ENCODE data around the gene F9. TPM values are rescaled to one million over a fixed set of nuclear protein-coding genes. Genes with fewer than 3 reads are reported as not detected.
A peak's percentile ranks its signal among the peaks of the same experiment; 100 is the strongest.
"Not testable (repeated sequence)": the region's sequence is repeated elsewhere in the genome, so short reads cannot be mapped to it uniquely, and the experiment has no call there.

F9 gene
- not detected in 2 replicates for total RNA-seq

DNA sequence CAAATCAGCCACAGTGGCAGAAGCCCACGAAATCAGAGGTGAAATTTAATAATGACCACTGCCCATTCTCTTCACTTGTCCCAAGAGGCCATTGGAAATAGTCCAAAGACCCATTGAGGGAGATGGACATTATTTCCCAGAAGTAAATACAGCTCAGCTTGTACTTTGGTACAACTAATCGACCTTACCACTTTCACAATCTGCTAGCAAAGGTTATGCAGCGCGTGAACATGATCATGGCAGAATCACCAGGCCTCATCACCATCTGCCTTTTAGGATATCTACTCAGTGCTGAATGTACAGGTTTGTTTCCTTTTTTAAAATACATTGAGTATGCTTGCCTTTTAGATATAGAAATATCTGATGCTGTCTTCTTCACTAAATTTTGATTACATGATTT is at the start of gene F9:
Gene F9, plus strand, starts transcription at position 190 of the 400 bp plus-strand sequence. Its CDS starts 26 bp downstream, at position 216.
- DNase-seq: no peak

DNA sequence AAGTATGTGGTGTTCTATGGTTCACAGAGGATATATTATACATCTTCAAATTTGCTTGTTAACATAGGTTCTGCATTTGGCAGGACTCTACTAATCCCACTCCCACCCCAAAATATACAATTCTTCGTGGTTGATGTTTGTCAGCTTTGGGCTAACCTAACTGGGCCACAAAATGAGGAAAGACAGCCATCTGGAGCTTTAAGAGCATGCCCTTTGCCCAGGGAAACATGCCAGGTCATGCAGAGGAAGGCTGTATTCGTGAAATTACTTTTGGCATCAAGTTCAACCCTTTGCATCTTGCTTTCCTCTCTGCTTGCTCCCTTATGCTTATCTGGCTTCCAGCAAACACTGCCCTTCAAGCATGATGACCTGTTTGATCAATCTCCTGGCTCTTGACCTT is 46.8 kb upstream of the F9 start:
- no peak for DNase-seq

DNA sequence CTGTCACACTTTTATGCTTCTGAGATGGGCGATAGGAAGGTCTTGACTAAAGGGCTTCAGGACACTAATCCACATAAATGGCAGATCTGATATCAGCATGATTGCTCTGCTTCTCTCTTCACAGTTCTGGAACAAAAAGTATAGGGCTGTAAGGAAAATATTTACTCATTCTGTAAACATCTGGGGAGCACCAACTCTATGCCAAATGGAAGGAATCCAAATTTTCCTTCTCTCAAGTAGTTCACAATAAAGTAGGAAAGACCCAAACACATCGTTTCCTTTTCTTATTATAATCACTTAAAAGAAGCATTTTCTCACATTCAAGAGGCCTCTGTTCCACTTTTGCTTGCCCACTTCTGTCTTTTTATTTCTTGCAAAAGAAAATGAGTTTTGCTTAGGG is 45.9 kb upstream of the F9 start:
- no peak for DNase-seq

DNA sequence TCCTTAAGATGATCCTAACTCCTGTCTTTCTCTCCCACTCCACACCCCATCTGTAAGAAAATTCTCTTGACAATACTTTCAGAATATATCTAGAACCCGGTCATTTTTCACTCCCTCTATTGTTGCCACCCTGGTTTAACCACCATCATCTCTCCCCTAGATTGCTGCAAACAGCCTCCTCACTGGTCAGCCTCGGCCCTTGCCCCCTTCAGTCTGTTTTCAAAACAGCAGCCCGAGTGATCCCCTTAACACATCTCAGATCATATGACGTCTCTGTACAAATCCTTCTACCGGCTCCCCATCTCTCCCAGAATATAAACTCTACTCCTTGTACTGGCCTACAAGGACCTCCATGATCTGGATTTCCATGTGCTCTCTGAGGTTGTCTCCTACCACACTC is 35.2 kb upstream of the F9 start:
- no peak for DNase-seq

DNA sequence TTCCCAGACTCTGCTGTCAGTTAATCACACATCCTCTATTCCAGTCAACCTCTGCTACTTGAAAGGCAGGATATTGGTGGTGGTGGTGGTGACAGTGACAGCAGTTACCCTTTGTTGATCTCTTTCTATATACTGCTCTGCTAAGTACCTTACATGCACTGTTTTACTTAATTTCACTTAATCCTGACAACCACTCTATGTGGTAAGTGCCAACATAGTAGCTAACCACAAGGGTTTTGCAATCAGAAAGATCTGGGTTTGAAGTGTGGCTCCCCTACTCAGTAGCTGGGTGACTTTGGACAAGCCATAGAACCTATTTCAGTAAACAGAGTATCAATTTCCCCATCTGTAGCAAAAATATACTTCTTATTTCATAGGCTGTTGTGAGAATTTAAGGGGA is 24.2 kb upstream of the F9 start:
- no peak for DNase-seq

DNA sequence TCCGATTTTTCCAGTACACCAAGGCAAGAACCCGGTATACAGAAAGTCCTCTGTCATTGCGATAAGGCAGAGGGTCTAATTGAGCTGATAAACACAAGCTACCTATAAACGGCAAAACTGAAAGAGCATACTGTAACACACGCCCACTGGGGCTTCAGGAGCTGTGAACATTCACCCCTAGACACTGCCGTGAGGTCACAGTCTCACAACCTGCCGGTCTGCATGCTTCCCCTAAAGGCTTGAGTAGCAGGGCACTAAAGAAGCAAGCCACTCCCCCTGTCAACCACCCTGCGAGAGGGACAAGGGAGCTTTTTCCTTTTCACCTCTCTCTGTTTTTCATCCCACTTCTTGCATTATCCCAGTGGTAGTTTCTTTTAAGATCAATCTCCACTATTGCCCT is 22.4 kb upstream of the F9 start:
- DNase-seq: no peak

DNA sequence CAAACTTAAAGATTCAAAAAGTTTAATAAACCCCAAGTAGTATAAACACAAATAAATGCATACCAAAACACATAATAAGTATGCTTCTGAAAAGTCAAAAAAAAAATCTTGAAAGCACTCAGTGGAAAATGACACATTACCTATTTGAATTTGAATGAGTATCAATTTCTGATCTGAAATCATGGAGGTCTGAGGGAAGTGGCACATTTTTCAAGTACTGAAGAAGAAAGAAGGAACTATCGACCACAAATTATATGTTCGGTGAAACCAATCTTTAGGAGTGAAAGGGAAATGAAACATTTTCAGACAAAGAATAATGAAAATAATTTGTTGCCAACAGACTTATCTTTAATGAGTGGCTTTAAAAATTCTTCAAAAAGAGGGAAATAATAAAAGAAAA is 12.1 kb upstream of the F9 start:
- no peak for DNase-seq

DNA sequence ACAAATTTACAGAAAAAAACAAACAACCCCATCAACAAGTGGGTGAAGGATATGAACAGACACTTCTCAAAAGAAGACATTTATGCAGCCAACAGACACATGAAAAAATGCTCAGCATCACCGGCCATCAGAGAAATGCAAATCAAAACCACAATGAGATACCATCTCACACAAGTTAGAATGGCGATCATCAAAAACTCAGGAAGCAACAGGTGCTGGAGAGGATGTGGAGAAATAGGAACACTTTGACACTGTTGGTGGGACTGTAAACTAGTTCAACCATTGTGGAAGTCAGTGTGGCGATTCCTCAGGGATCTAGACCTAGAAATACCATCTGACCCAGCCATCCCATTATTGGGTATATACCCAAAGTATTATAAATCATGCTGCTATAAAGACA is 1.7 kb upstream of the F9 start:
- not testable (repeated sequence) for DNase-seq

DNA sequence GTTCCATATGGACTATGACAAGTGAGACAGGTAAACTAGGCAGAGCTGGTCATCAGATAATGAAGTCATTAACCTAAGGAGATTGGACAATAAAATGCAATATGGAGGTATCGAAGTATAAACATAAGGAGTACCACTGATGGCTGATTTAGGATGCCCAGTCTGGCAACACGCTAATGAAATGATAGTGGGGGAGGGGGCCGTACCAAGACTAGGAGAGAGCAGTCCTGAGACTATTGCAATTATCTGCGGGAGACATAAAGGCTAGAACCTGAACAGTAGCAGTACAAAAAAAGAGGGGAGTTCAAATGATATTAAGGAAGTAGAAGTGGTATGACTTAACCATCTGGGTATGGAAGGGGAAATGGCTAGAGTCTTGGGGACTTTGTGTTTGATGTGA is 2.3 kb downstream of the F9 start:
- DNase-seq: no peak

DNA sequence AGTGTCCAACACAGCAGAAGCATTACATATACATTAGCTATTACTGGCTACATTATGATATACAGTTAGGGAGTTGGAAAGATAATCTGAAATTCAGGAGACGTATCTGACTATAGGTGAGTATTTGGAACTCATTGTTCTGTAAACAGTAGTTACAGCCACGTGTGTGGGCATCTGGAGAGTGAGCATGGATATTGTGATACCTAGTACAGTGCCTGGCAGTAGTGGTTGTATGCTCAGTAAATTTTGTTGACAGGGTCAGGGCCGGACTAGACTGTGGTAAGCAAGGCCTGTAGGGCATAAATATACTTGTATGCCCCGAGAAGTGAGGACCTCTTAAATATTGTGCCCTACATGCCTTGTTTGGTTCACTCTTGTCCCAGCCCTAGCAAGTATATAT is 2.9 kb downstream of the F9 start:
- no peak for DNase-seq

DNA sequence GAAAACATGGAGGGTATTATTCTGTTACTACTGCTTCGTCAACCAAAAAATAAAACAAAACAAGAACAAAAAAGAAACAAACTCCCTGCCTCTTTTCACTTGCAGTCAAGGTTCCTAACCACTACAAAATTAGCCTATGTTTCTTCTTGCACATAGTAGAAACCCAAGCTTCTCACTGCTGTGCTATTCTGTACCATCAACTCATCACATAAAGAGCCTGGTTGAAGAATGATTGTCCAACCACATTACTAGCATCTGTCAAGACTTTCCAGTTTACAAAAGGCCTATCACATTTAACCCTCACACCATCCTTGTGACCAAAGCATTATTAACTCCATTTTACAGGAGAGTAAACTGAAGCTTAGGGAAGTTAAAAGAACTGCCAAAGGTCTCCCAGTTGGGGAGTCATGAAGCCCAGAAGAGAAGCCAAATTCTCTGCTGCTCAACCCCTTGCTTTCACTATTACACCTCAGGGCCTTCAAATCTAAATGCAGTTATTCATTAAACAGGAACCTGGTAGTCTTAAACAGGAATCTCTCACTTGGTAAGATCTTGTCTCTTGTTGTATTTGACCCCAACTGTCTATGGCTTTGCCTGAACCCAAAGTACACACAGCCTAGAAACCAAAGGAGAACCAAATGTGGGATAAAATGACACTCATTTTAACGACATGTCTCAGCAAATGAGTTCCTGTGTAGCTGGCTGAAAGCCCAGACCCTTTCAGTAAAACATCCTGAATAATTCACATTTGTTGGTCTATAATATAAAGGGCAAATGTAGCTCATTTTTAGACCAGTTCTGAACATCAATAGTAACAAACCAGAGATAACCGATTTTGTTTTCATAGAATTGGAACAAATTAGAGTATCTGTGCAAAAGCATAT is 8.6 kb downstream of the F9 start:
- no peak for DNase-seq

DNA sequence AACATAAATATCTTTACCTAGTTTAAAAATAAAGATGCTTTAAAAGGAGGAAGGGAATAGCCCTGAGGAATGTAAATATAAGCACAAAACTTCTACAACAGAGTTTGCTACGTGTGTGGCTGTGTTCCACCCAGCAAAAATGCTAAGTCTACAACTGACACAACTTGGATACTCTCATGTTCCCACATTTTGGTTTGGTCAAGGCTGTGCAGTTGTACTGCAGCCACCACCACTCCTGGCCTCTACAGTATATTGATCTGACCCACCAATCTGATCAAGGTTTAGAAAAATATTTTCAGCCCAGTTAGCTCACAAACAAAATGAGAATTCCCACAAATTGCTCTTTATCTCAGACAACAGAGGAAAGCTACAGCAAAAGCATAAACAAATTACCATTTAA is 12.1 kb downstream of the F9 start:
- DNase-seq: no peak

DNA sequence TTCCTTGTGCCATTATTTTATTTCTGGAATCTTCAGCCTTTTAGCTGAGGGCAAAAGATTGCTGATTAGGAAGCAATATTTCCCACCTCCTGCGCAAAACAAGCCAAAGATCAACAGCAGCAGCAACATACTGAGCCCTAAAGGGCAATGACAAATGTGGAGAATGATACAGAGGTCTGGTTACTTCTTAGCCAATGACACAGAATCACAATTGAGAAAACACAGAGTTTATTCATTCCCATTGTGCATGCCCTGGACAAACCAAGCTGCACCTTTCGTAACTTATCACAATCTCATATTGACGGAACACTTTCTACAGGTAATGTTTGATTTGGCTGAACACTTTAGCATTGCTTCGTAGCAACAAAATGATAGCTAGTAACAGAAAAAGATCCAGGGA is 13.4 kb downstream of the F9 start:
- no peak for DNase-seq

DNA sequence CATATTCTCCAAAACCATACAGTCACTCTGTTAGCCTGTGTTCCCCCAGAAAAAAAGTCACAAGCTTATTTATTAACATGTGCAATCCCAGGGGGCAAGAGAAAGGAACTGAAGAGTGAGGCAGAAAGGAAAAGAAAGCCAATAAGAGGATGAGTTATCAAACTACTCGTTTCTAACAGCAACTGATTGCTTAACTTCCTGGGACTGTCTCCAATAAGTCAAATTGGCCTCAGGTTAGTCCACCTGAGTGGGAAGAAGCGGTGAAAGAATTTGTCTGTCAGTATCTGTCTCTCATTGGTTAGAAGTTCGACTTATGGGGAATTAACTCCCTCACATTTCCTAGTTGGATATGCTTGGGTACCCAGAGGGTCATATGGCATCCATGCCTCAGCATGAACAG is 14.1 kb downstream of the F9 start:
- no peak for DNase-seq

DNA sequence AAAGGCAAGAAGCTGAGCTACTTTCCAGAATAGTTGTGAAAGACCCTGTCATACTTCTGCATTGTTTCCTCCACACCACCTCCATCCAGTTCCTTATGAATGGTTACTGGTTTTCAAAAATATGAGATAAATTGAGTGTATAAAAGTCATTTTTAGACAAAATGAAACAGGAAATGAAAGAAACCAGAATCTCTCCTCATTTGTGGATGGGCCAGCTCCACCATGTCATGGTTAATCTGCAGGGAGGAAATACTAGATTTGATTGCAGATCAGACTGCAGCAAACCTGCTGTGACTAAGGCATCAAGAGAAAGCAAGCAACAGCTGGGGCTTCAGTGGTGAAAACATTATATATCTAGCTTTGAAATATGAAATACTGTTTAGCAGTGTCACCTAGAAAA is 23.8 kb downstream of the F9 start:
- no peak for DNase-seq

DNA sequence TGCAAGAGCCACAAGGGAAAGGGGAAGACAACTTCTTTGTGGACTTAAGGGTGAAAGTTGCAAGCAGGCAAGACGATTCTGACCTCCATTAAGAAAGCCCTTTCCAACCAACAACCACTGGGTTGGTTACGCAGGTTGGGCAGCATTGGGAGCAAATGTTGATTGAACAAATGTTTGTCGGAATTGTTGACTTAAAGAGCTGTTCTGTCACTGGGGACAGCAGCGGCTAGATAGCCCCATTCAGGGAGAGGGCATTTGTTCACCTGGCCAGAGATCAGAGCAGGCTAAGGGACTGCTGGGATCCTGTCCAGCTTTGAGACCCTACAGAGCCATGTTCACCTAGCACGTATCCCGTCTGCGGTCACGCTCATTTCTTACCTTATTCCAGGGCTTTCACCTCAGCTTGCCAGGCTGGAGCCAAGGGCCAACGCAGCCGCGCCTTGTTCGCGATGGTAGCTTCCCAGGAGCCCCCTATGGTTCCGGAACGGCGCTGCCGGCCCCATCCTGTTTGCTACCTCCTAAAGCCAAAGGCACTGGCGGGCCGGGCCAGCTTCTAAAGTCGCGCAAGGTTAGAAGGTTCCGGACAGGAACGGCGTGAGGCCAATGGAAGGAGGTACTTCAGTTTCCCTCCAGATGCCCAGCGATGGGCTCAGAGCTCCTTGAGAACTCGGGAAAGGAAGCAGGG is 24.6 kb downstream of the F9 start:
- DNase-seq: no peak

DNA sequence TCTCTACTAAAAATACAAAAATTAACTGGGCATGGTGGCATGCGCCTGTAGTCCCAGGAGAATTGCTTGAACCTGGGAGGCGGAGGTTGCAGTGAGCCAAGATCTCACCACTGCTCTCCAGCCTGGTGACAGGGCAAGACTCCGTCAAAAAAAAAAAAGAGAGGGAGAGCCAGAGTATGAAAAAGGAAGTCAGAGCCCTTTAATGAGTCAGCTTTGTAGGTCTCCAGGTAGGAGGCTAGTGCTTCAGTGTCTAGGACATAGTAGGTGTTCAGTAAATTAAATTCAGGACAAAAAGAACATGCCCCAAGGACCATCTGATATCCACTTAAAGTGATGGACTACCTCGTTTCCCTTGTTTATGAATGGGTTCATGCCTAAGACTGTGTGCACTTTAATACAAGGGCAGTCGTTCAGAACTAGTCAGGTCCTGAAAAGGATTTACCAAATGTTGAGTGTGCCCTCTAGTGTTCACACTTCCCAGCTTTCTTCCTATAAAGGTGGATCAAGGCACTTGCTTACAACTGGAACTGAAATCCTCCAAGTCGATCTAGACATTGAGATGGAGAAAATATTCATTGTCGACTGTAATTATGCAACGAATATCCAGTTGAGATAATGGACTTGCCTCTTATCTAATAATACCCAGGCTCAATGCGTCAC is 29.0 kb downstream of the F9 start:
- DNase-seq: peak; percentile 69

DNA sequence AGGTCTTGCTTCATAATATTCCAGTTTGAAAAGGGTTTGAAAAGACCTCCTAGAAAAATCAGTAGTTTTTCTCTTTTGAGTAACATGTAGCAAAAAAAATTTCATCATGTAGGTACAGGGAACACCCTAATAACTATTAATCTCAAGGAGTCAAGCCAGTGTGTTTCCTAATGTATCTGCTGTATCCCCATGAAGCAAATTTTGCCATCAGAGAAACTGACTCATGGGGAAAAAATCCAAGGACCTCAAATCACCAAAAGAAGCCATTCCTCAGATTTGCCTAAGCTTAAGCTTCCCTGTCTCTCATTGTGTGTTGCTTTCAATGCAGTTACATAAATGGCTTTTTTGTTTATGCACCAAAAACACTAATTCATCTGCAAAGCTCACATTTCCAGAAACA is 29.7 kb downstream of the F9 start:
- DNase-seq: no peak

DNA sequence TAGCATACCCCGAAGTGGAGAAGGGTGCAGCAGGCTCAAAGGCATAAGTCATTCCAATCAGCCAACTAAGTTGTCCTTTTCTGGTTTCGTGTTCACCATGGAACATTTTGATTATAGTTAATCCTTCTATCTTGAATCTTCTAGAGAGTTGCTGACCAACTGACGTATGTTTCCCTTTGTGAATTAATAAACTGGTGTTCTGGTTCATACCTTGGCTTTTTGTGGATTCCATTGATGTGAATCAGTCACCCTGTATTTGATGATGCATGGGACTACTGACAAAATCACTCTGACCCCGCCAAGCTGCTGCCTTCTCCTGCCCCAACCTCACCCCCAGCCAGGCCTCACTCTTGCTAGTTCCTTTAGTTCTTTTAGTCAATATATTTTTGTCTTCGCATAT is 32.7 kb downstream of the F9 start:
- DNase-seq: no peak

DNA sequence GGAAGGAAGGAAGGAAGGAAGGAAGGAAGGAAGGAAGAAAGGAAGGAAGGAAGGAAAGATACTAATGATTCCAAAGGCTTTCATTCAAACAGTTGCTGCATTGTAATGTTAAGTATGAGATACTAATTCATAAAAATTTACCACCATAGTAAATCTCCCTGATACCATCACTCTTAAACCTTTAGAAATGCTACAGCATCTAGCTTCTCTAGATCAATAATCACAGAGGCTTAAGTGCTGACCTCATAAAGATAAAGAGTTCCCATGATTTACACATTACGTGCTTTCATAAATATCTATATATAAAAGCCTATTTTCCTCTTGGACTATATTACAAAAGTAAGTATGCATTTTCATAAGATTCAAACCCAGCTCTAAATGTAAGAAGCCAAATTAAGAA is 36.4 kb downstream of the F9 start:
- no peak for DNase-seq

DNA sequence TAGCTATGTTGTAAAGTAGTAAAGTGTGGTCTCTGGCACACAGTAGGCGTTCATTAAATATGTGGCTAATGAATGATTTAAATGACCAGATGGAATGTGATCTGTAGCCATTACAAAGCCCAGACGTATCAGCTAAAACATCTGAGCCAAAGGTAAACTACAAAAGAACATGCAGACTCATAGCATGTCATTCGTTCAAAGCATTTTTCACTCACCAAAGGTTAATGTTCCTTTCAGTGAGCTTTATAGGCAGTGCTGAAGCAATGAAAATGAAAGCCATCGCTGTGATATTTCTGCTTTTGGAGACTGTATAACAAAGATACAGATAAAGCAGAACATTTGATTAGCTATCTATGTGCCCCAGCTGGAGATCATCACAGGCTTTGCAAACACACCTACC is 50.5 kb downstream of the F9 start:
- DNase-seq: no peak

DNA sequence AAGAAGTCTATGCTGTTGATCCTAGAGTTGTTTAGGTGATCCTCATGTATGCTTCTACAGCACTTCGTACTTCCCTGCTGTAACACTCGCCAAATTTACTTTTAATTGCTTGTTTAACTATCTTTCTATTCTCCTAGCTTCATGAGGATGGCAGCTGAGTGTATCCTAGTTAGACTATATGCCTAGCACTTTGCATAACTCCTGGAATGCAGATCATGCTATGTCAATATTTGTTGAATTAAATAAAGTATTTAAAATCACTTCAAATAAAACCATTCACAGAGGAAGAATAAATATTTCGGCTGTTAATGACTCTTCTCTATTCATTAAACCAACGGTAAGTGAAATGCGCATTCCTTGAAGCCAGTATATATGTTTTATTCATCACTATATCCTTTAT is 55.1 kb downstream of the F9 start:
- DNase-seq: no peak

DNA sequence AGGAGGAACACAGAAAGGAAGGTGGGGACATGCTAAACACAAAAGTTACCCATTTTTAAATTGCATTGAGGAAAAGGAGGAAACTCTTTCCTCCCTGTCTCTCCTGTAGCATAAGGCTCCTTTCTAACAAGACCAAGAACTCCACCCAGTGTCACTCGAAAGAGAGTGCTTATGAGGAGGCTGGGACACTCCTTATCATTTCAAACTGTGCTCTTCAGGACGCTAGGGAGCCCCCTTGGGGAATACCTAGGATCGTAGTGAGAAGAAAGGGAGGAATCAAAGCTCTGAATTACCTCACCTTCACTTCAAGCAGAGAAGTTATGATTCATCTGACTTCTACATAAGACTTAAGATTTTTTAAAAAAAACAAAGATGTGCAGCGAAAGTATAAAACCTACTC is 65.5 kb downstream of the F9 start:
- DNase-seq: no peak

DNA sequence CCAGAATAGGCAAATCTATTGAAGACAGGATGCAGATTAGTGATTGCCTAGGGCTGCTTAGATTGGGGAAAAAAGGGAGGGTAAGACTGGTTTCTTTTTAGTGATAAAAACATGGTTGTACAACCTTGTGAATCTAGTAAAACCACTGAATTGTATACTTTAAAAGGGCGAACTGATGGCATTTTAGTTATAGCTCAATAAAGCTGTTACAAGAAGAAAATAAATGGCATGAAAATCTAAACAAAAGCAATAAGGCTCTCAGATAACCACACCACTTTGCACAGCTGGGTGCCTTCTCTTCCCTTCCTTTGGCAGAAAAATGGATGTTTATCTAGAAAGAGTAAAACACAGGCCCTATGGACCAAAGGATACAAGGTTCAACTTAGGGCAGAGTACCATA is 69.6 kb downstream of the F9 start:
- DNase-seq: no peak

Measured in dermis blood vessel endothelial cell (primary cell).